HG03520 (cell line): ENCODE data around the gene LRBA.
A peak's percentile ranks its signal among the peaks of the same experiment; 100 is the strongest.
"Not testable (repeated sequence)": the region's sequence is repeated elsewhere in the genome, so short reads cannot be mapped to it uniquely, and the experiment has no call there.

Source experiments
- ATAC-seq: cut with Tn5 transposase; IDR thresholded peaks from one replicate; pipeline ENCODE4 v1.9.1; 2021; ENCODE audit warnings: mild to moderate bottlenecking, moderate library complexity; ENCODE audit not compliant: unreplicated experiment

The LRBA gene

GRCh38 chr4:150537911-150538310 is 477.2 kb downstream of the LRBA start:
- ATAC-seq, result not testable (repeated sequence)

DNA sequence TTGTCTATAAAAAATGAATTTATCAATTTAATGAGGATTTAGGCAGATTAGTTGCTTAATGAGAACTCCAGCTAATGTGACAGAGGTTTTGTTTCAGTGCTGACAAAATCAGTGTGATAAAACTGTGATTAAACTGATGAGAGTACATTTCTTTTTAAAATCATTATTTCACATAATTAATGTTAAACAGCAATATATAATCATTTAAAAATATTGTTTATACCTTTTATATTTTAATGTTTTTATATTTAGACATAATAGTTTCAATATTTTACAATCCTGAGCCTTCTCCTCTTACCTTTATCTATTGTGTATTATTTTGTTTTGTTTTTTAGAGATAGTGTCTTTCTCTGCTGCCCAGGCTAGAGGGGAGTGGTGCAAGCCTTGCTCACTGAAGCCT is 480.3 kb downstream of the LRBA start:
- ATAC-seq, result no peak

DNA sequence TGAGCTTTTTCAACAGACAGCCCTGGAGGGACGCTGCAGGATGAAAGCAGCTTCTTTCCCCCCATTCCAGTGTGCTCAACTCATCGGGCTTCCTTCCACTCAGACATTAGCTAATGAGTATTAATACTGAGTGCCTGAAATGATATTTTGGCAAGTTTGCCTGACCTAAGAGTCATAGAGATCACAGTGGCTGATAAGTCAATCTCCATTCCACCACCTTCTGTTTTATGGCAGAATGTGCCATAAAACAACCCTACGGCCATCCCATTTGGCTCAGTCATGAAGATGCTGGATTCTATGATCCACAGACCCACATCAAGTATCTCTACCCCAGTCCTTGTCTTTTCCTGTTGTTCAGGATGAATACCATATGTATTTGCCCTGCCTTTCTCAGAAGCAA is 481.4 kb downstream of the LRBA start:
- ATAC-seq, result no peak

DNA sequence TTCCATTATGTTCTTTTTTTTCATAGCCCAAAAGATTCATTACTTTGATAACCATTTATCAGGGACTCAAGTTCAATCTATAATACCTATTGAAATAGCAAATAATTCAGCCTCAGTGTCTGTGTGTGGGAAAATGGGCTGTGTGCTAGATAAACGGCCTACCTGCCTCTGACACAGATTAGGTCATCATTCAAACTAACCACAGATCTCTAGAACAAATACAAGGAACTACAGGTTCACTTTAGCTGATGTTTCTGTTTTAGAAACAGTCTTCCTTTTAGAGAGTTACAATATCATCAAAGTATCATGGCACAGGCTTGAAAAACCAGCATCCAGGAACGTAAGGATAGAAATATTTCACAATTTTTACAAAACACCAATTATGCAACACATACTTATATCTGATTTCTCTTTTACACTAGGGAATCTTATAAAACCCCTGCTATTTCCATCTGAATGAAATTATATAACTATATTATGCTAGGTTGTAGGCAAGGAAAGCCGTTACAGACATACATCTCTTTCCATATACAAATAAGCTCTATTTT is 489.7 kb downstream of the LRBA start:
- no peak for ATAC-seq

DNA sequence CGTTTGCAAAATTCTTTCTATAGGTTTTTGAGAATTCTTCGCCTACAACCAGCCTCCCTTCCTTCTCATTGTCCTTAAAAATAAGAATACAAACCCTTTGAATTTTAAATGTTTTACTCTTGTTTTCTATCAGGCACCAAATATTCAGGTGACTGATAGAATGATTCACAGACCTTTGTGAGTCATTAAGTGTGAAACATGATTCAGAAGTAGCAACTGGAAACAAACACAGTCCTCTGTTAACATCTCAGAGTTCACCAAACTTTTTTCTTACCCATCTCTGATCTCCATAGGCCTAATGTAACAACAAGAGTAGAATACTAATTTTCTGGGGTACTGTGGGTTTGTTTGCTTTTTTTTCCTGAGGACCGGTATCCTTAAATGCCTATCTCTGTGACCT is 496.5 kb downstream of the LRBA start:
- ATAC-seq, result no peak

GRCh38 chr4:150515135-150515534 is 499.9 kb downstream of the LRBA start:
- no peak for ATAC-seq

GRCh38 chr4:150514709-150515108 is 500.4 kb downstream of the LRBA start:
- no peak for ATAC-seq

DNA sequence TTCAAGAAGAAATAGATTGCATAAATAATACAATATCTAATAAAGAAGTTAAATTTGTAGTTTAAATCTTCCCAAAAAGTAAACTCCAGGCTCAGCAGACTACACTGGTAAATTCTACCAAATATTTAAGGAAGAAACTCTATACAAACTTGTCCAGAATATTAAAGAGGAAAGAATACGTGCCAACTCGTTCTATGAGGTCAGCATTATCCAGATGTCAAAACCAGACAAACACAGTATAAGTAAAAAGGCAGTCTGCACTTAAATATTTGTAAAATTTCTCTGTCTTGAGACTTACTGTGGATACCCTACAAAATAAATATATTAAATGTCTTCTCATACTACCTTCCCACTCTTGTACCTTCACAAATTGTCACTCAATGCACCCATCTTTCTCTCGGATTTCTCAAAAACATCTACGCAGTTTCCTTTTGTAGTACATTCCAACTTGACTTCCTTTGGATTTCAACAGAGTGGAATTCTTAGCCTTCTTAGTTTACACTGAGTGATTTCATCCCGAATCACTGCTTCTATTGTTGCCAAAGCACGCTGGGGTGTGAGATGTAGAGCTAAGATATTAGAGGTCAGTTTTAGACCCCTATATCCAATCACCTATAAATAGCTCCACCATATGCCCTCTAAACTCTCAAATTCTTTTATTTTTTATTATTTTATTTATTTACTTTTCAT is 504.8 kb downstream of the LRBA start:
- ATAC-seq, result no peak

DNA sequence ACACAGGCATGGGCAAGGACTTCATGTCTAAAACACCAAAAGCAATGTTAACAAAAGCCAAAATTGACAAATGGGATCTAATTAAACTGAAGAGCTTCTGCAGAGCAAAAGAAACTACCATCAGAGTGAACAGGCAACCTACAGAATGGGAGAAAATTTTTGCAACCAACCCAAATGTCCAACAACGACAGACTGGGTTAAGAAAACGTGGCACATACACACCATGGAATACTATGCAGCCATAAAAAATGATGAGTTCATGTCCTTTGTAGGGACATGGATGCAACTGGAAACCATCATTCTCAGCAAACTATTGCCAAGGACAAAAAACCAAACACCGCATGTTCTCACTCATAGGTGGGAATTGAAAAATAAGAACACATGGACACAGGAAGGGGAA is 507.4 kb downstream of the LRBA start:
- ATAC-seq, result not testable (repeated sequence)

DNA sequence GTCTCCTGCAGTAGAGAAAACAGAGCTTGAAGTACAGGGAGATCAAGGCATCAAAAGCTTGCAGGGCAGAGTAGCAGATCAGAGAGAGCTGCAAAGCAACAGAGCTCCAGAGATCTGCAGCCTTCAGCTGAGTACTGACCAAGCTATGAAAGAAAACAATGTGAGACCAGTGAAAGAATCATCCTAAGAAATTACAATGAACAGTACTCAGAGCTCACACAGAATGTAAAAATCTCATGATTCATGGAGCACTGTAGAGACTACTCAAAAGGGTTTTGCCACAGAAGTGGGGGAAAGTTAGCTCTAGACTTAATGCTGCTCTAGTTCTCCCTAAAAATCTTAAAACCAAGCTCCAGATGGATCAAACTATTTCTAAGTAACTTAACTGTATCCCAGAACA is 513.1 kb downstream of the LRBA start:
- no peak for ATAC-seq

DNA sequence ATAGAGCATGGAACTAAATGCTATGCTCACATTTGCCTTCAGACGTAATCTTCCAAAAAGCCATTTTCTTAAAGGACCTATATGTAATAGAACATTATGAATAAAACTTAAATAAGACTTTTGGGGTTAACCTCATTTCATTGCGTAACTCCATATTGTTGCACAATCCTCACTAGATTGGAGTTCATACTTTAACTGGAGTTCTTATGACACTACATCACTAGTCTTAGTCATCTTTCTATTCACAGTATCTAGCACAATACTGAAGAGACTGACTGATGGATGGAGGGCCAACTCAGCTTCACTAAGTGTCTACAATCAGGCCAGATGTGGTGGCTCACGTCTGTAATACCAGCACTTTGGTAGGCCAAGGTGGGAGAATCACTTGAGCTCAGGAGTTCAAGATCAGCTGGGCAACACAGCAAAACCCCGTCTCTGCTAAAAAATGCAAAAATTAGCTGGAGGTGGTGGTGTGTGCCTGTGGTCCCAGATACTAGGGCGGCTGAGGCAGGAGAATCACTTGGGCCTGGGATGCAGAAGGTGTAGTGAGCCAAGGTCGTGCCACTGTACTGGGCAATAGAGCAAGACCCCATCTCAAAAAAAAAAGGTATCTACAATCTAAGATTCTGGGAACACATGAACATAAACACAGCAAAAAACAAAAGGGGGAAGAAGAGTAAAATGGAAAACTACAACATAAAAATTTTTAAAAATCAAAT is 513.9 kb downstream of the LRBA start:
- no peak for ATAC-seq

DNA sequence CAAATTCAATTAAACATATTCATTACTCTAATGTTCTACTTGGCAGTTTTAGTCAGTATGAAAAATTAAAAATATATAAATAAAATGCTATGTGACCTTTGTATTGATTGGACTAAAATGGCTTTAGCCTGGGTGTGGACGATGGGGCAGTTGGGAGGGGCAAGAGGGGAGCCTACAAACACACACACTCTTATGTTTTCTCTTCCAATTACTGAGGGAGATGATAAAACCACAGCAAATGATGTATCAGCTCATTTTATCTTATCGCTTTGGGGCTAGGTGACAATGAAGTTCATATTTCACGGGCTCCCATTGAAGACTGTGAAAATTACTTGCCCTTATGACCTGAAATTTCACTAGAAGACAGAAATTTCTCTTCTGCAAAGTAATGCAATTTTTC is 517.5 kb downstream of the LRBA start:
- ATAC-seq, result no peak

DNA sequence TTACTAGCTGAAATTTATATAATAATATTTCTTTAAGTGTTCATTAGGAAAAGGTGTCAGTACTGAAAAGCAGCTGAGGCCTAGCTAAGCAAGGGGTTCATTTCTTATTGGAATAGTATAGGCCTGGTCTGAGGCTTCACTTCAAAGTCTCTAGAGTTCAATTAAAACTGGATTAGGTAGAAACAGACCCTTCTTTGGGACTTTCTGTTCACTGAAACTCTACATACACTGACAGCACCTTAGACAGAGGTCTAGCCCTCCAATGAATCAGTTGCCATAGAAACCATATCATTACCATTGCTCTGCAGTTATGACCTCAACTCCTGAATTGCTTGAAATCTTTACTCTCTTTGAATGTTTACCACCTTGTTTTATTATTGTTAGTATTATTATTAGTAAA is 519.5 kb downstream of the LRBA start:
- peak; percentile 43 for ATAC-seq

DNA sequence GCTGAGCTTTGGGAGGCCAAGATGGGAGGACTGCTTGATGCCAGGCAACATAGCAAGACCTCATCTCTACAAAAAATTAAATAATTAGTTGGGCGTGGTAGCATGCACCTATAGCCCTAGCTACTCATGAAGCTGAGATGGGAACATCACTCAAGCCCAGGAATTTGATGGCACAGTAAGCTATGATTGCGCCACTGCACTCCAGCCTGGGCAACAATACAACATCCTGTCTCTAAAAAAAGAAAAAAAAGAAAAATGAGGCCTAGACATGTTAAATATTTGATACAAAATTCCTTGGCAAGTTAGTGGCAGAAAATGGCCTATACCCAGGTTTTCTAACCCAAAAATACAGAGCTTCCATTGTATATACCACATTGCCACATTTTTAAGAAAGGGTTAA is 521.2 kb downstream of the LRBA start:
- no peak for ATAC-seq

- ATAC-seq, result no peak
These were observed 523.7 kb downstream of the LRBA start for GRCh38 chr4:150491132-150492049.

DNA sequence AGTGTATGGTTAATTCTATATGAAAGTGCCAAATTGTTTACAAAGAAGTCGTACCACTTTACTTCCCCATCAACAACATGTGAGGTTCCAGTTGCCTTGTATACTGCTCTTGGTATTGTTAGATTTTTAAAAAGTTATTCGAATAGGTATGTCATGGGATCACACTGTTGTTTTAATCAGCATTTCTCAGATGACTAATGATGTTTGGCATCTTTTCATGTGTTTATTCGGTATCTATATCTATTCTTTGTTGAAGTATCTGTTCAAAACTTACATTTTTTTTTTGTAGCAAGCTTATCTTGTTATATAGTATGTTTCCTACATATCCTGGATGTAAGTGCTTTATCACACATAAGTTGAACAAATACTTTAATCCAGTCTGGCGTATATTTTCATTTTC is 532.5 kb downstream of the LRBA start:
- ATAC-seq, result no peak

DNA sequence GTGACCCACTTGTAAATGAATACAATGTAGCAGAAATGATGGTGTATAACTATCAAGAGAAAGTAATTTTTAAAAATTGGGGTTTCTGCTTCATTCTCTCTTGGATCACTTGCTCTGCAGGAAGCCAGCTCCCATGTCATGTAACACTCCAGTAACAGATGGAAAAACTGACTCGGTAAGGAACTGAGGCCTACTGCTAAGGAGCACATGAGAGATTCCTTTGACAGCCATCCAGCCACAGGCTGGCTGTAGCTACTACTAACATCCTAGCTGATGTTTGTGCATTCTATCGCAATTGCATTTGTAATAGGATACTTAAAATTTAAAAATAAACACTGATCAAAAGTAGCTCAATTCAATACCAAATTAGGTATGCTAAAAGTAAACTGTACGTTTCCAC is 535.4 kb downstream of the LRBA start:
- no peak for ATAC-seq

GRCh38 chr4:150477869-150478268 is 537.2 kb downstream of the LRBA start:
- no peak for ATAC-seq

- ATAC-seq, result no peak
These were observed 538.3 kb downstream of the LRBA start for GRCh38 chr4:150476776-150477175.

- no peak for ATAC-seq
These were observed 539.3 kb downstream of the LRBA start for GRCh38 chr4:150475763-150476162.

DNA sequence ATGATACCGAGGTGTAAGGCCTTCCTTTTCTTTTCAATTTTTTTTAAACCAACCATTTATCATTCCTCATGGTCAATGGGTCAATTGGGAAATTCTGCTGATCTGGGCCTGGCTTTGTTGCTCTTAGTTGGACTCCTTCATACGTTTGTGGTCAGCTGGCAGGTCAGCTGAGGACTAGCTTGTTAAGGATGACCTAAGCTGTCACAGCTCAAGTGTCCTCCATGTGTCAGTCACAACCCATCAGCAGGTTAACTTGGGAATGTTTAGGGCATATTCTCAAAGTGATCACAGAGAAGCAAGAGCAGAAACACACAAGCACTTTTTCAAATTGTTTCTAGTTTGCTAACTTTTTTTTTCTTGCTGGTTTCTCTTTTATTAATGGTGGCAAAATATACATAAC is 550.6 kb downstream of the LRBA start:
- ATAC-seq, result no peak
